H1 (cell line): ENCODE measurements around the gene SPTBN5. TPM values are rescaled to one million over a fixed set of nuclear protein-coding genes. Genes with fewer than 3 reads are reported as not detected.

Experiments used
- CBX5 ChIP-seq: fragments of 300-800, 300-1000 bp; sonication (generic); IDR thresholded peaks from 2 replicates; pipeline ENCODE4 v1.7.1; 2016; ENCODE audit warnings: antibody characterized with exemption, low read length, low read depth
- FOSL1 ChIP-seq: IDR thresholded peaks from 2 replicates; pipeline ENCODE4 v1.6.1; 2011; ENCODE audit warnings: mild to moderate bottlenecking, low read depth, low read length, moderate library complexity; ENCODE audit not compliant: insufficient read depth
- SIN3A ChIP-seq, 2 experiments: IDR thresholded peaks in 1 of 2; conservative IDR thresholded peaks in 1 of 2; 2 replicates each; pipeline ENCODE4 v1.6.1; 2011 to 2012; ENCODE audit warnings: low read length in 2 of 2, improper control_type of control experiment in 1 of 2, low read depth in 1 of 2, mild to moderate bottlenecking in 1 of 2
- SIRT6 ChIP-seq: IDR thresholded peaks from one replicate; pipeline ENCODE4 v1.7.1; 2012; ENCODE audit warnings: low read length, inconsistent platforms
- polyA plus RNA-seq, 7 experiments: library from polyadenylated mRNA; depleted of rRNA in 3 of 7; stranded (reverse) in 5 of 7; unstranded in 2 of 7; fragments of >200 nt in 5 of 7; fragments of 200-250 nt in 2 of 7; gene quantifications; 1 replicate in 5 of 7; 2 replicates in 1 of 7; 4 replicates in 1 of 7; pipeline versions ENCODE4 v1.2.1 to v1.2.3, GENCODE V29; 2011 to 2013; ENCODE audit warnings: missing spikeins in 2 of 7, mixed read lengths in 2 of 7
- total RNA-seq: library from RNA; stranded (reverse); fragmentation: NEBNext Ultra II Directional; extraction: Animal tissue kit (Norgen Biotek cat#: 25700); gene quantifications from 2 replicates; pipeline ENCODE4 v1.2.1, GENCODE V29; 2021
- TF ChIP-seq, protein P1 (sequence below): IDR thresholded peaks from 2 replicates; pipeline ENCODE4 v1.6.1; 2012; ENCODE audit warnings: inconsistent platforms

SPTBN5 gene
- total and polyA plus RNA-seq, 2 of the 8 experiments (the other 6 are each of a cell fraction or from before 2014, with no cell fraction given): 0.32 to 0.84 TPM

DNA sequence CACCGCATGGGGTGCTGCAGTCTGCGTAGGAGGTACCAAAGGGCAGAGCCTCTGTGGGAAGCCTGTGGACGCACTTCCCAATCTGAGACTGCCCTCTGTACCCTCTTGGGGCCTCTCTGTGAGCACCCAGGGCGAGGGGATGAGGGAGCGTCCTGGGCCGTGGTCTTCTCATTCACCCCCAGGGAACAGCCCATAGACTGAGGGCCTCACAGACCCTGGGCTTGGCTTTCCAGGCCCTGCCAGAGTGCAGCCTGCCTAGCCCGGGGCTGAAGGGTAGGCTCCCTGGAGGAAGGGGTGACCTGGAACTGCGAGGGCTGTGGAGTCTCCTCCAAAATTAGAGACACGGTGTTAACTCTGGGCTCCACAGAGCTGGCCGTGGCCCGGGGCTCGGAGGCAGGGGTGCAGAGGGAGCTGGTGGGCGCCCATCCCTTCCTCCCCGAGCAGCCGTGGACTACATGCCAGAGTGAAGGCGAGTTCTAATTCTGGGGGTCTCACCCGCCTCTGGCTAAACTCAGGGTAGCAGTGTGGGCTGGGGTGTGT, 468 bp upstream of the SPTBN5 start (continued):
- TF ChIP-seq FOSL1 (no peak), SIN3A (conservative IDR thresholded peaks at IDR 0.05 in 1 of 2, IDR thresholded peaks at IDR 0.05 in 1 of 2; ENCODE audit: low read depth in 1 of 2, low read length in 2 of 2) (no peak), SIRT6 (no peak), CBX5 (no peak)
- TF ChIP-seq, protein P1, sequence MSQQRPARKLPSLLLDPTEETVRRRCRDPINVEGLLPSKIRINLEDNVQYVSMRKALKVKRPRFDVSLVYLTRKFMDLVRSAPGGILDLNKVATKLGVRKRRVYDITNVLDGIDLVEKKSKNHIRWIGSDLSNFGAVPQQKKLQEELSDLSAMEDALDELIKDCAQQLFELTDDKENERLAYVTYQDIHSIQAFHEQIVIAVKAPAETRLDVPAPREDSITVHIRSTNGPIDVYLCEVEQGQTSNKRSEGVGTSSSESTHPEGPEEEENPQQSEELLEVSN: no peak
